IMR-90 (cell line): ENCODE data around the gene C1orf105.

ENCODE experiments used
- CTCF ChIP-seq: conservative IDR thresholded peaks from 2 replicates; pipeline ENCODE4 v1.5.1; 2012; ENCODE audit warnings: mild to moderate bottlenecking, low read depth, low read length, improper control_type of control experiment
- MXI1 ChIP-seq: IDR thresholded peaks from 2 replicates; pipeline ENCODE4 v1.6.1; 2012; ENCODE audit warnings: low read depth, mild to moderate bottlenecking, low read length, moderate library complexity, borderline replicate concordance
- POLR2A ChIP-seq: IDR thresholded peaks from 2 replicates; pipeline ENCODE4 v1.6.1; 2012; ENCODE audit warnings: mild to moderate bottlenecking, low read depth, low read length
- RCOR1 ChIP-seq: IDR thresholded peaks from 2 replicates; pipeline ENCODE4 v1.6.1; 2012; ENCODE audit warnings: mild to moderate bottlenecking, low read length, improper control_type of control experiment; ENCODE audit not compliant: insufficient replicate concordance
- RFX5 ChIP-seq: IDR thresholded peaks from 2 replicates; pipeline ENCODE4 v1.8.0; 2012; ENCODE audit warnings: low read depth, mild to moderate bottlenecking, low read length, moderate library complexity

- TF ChIP-seq MXI1 (no peak), RFX5 (no peak), POLR2A (no peak), CTCF (no peak), RCOR1 (no peak)
These were observed 47.0 kb downstream of the C1orf105 start for GRCh38 chr1:172467446-172467845.
